Breast epithelium (tissue), 3 donors: ENCODE results near the gene MPRIP.

Source experiments
- POLR2A ChIP-seq: fragments of 450-650 bp; IDR thresholded peaks from one replicate; pipeline ENCODE4 v1.6.1; 2016; ENCODE audit warnings: antibody characterized with exemption, mild to moderate bottlenecking, moderate library complexity
- POLR2AphosphoS5 ChIP-seq, 3 donors: sonication (generic); formaldehyde crosslinking; IDR thresholded peaks; one replicate each; pipeline ENCODE4 v1.6.1; 2017; ENCODE audit warnings: antibody characterized with exemption in 3 of 3
- TF ChIP-seq, protein P1 (sequence below), 3 donors: fragments of 450-650 bp; IDR thresholded peaks; one replicate each; pipeline ENCODE4 v1.5.1; 2016 to 2017; ENCODE audit warnings: antibody characterized with exemption in 3 of 3, mild to moderate bottlenecking in 3 of 3, moderate library complexity in 3 of 3

DNA sequence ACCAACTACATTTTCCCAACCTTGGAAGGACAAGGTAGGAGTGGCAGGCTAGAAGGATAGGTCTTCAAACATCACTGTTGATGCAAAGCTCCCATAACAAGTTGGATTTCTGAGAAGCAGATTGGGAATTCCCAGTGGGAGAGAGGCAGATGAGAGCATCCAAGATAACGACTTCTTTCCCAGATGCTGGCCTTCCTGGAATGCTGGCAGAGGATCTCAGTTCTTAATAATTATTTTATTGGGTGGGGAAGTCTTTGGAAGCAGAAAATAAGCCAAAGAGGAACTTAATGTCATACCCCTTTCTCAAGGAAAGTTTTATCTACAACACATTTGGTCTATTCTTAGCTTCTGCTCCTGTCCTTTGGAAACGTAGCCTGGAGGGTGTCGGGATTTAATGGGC, 64.5 kb downstream of the MPRIP start:
- TF ChIP-seq, protein P1, sequence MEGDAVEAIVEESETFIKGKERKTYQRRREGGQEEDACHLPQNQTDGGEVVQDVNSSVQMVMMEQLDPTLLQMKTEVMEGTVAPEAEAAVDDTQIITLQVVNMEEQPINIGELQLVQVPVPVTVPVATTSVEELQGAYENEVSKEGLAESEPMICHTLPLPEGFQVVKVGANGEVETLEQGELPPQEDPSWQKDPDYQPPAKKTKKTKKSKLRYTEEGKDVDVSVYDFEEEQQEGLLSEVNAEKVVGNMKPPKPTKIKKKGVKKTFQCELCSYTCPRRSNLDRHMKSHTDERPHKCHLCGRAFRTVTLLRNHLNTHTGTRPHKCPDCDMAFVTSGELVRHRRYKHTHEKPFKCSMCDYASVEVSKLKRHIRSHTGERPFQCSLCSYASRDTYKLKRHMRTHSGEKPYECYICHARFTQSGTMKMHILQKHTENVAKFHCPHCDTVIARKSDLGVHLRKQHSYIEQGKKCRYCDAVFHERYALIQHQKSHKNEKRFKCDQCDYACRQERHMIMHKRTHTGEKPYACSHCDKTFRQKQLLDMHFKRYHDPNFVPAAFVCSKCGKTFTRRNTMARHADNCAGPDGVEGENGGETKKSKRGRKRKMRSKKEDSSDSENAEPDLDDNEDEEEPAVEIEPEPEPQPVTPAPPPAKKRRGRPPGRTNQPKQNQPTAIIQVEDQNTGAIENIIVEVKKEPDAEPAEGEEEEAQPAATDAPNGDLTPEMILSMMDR (IDR thresholded peaks at IDR 0.05) = no peak
- TF ChIP-seq POLR2A (no peak), POLR2AphosphoS5 (IDR thresholded peaks at IDR 0.05) (no peak)
